ENCODE data around the gene GALNTL6. TPM values are rescaled to one million over a fixed set of nuclear protein-coding genes. Genes with fewer than 3 reads are reported as not detected.

The GALNTL6 gene
- total and polyA plus RNA-seq, 2 donors (not counting 1 experiment from before 2014, with no cell fraction given): 0.99 to 1.1 TPM

- CTCF ChIA-PET: no interaction called here
- no peak overlapping the region for H3K4me2 ChIP-seq (replicated peaks; ENCODE audit: low read depth, low read length, poor library complexity, severe bottlenecking)
- H3K4me3 ChIP-seq (ENCODE audit: control extremely low read depth in 1 of 5, extremely low read depth in 1 of 5, insufficient read depth in 1 of 5, low read depth in 2 of 5, low read length in 4 of 5): no peak overlapping the region
- H4K20me1 ChIP-seq (ENCODE audit: control insufficient read depth, insufficient read depth, low read length, poor library complexity, severe bottlenecking): no peaks in the 10 kb centered on the region
- TF ChIP-seq CTCF (IDR thresholded peaks at IDR 0.05): no peak
- no peak for TF ChIP-seq EZH2 (IDR thresholded peaks at IDR 0.05; ENCODE audit: borderline replicate concordance, insufficient read depth, low read depth, low read length, poor library complexity, severe bottlenecking)
- POLR2A ChIA-PET: no interaction called here
- no peak overlapping the region for H3K9ac ChIP-seq (ENCODE audit: low read length)
- DNase-seq: no peak
- Mint-ChIP-seq H3K9me3 (ENCODE audit: insufficient read depth) (no peaks in the 10 kb centered on the region), H3K4me3 (no peak overlapping the region), H3K27me3 (no peaks in the 10 kb centered on the region), H3K27ac (no peak overlapping the region), H3K4me1 (no peaks in the 10 kb centered on the region)
- no peaks in the 10 kb centered on the region for H3K27me3 ChIP-seq (replicated peaks in 1 of 4; ENCODE audit: control extremely low read depth in 1 of 4, control insufficient read depth in 3 of 4, insufficient read depth in 4 of 4, low read length in 3 of 4)
- H3K79me2 ChIP-seq (ENCODE audit: control insufficient read depth, insufficient read depth, low read length): no peaks in the 10 kb centered on the region
- WGBS (ENCODE audit: insufficient coverage): 100% methylated on average over 1 of the region's 3 CpGs
- peaks cover 0 to 4% (median 0%) of the 10 kb centered on the region in 3 donors for H3K9me3 ChIP-seq (ENCODE audit: control extremely low read depth in 1 of 3, control insufficient read depth in 2 of 3, insufficient read depth in 1 of 3, low read length in 2 of 3)
- no peak for ATAC-seq (ENCODE audit: low read depth)
- intact Hi-C loops (cut with micrococcal nuclease): no loop called here
- no peak overlapping the region for H3K27ac ChIP-seq (ENCODE audit: low read length in 2 of 2)
- no peaks in the 10 kb centered on the region for H3K36me3 ChIP-seq (replicated peaks in 1 of 2; ENCODE audit: control extremely low read depth in 1 of 2, control insufficient read depth in 1 of 2, extremely low read depth in 1 of 2, insufficient read depth in 2 of 2, low read length in 1 of 2)
- H2AFZ ChIP-seq (ENCODE audit: insufficient read depth, low read depth, low read length, poor library complexity, severe bottlenecking): no peak overlapping the region
- H3K4me1 ChIP-seq (ENCODE audit: control insufficient read depth in 2 of 2, insufficient read depth in 2 of 2, low read length in 2 of 2): no peaks in the 10 kb centered on the region
Measured at GRCh38 chr4:172725581-172725980, 912.4 kb downstream of the GALNTL6 start.

- POLR2A ChIA-PET: no interaction called here
Measured at GRCh38 chr4:172726001-172726423, 912.8 kb downstream of the GALNTL6 start.

More at GRCh38 chr4:172726001-172726423, 912.8 kb downstream of the GALNTL6 start:
- Histone ChIP-seq H3K9ac (ENCODE audit: low read length) (no peak overlapping the region), H3K9me3 (ENCODE audit: control extremely low read depth in 1 of 3, control insufficient read depth in 2 of 3, insufficient read depth in 1 of 3, low read length in 2 of 3) (peaks cover 0 to 4% (median 0%) of the 10 kb centered on the region in 3 donors), H3K4me2 (replicated peaks; ENCODE audit: low read depth, low read length, poor library complexity, severe bottlenecking) (no peak overlapping the region), H3K36me3 (replicated peaks in 1 of 2; ENCODE audit: control extremely low read depth in 1 of 2, control insufficient read depth in 1 of 2, extremely low read depth in 1 of 2, insufficient read depth in 2 of 2, low read length in 1 of 2) (no peaks in the 10 kb centered on the region), H2AFZ (ENCODE audit: insufficient read depth, low read depth, low read length, poor library complexity, severe bottlenecking) (no peak overlapping the region), H3K4me3 (ENCODE audit: control extremely low read depth in 1 of 5, extremely low read depth in 1 of 5, insufficient read depth in 1 of 5, low read depth in 2 of 5, low read length in 4 of 5) (no peak overlapping the region), H3K27me3 (replicated peaks in 1 of 4; ENCODE audit: control extremely low read depth in 1 of 4, control insufficient read depth in 3 of 4, insufficient read depth in 4 of 4, low read length in 3 of 4) (no peaks in the 10 kb centered on the region), H3K79me2 (ENCODE audit: control insufficient read depth, insufficient read depth, low read length) (no peaks in the 10 kb centered on the region), H3K4me1 (ENCODE audit: control insufficient read depth in 2 of 2, insufficient read depth in 2 of 2, low read length in 2 of 2) (no peaks in the 10 kb centered on the region), H3K27ac (ENCODE audit: low read length in 2 of 2) (no peak overlapping the region), H4K20me1 (ENCODE audit: control insufficient read depth, insufficient read depth, low read length, poor library complexity, severe bottlenecking) (no peaks in the 10 kb centered on the region)
- no peaks in the 10 kb centered on the region for H3K4me1 Mint-ChIP-seq
- DNase-seq (no peak), ATAC-seq (ENCODE audit: low read depth) (no peak)
- no peak for TF ChIP-seq EZH2 (IDR thresholded peaks at IDR 0.05; ENCODE audit: borderline replicate concordance, insufficient read depth, low read depth, low read length, poor library complexity, severe bottlenecking)
- no peak for TF ChIP-seq CTCF (IDR thresholded peaks at IDR 0.05)
- no peaks in the 10 kb centered on the region for H3K27me3 Mint-ChIP-seq
- intact Hi-C loops (cut with micrococcal nuclease): no loop called here
- H3K27ac Mint-ChIP-seq: no peak overlapping the region
- WGBS (ENCODE audit: insufficient coverage): 87% methylated on average over 9 of the region's 15 CpGs
- CTCF ChIA-PET: no interaction called here
- H3K4me3 Mint-ChIP-seq: no peak overlapping the region
- H3K9me3 Mint-ChIP-seq (ENCODE audit: insufficient read depth): peaks cover under 1% of the 10 kb centered on the region
